ENCODE data around the gene MAP2.

MAP2 gene

DNA sequence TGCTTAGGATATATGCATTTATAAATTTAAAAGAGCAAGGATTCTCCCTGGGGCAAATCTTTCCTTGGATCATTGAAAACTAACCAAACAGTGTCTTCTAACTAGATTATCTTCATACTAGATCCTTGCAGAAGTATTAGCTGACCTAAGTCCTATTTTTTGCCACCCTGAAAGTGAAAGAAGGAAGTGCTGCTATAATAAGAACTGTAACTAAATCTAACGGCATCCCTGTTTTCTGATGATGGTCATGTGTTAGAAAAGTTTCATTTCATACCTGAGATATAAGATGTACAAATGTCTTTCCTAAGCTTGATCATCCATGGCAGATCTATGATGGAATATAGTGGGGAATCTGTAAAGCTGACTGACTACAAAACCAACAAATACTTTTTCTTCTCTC, 102.7 kb downstream of the MAP2 start:
- DNase-seq (ENCODE audit: insufficient read length, low spot score) (no peak), FAIRE-seq (peak; percentile 90)

DNA sequence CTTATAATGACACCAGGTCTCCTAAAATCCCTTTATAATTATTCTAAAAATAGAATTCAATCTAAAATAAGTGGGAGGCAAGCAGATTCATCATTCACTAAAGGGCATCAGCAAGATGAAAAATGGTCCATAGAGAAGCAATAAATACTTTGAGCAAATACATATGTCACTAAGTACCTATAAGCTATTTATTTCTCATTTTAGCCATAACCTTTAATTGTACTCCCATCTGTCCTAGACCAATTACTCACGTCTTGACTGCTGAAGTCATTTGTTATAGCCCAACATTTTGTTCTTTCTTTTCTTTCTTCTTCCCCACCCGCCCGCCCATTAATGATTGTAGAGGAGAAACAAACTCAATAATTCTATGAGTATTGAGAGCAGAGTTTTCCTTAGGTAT, 105.7 kb downstream of the MAP2 start:
- no peak for DNase-seq (ENCODE audit: insufficient read length, low spot score)

DNA sequence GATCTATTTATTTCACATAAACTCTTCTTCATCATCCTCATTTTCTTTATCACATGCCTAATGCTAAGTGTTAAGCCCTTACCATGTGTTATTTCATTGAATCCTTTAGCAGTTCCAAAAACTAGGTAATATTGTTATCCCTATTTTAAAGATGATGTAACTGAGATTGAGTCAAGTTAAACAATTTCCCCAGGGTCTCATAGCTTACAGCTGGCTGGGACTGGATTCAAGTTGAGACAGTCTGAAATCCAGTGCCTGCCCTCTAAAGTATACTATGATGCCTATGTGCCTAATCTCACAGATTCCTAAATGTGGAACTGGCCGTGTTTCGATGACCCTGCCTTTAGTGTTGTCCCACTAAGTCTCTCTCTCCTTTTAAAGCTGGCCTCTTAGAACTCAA, 108.5 kb downstream of the MAP2 start:
- no peak for FAIRE-seq
- DNase-seq (ENCODE audit: insufficient read length, low spot score), result no peak

More for the DNA sequence above, 105.7 kb downstream of the MAP2 start:
- no peak for FAIRE-seq

DNA sequence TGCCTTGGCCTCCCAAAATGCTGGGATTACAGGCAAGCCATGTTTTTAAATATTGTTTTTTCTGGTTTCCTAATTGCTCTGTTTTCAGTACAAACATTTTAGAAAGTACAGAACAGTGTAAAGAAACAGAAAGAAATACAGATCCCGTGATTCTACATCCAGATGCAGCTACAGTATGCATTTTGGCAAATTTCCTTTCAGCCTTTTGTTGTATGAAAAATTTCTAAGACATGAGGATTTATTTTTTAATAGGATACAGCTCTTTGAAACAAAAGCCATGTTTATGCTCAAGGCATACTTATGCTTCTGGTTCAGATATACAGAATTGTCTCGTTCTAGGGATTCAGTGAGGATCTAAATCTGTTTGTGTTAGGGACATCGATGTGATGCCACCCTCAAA, 109.5 kb downstream of the MAP2 start:
- no peak for FAIRE-seq
- DNase-seq (ENCODE audit: insufficient read length, low spot score), result no peak

DNA sequence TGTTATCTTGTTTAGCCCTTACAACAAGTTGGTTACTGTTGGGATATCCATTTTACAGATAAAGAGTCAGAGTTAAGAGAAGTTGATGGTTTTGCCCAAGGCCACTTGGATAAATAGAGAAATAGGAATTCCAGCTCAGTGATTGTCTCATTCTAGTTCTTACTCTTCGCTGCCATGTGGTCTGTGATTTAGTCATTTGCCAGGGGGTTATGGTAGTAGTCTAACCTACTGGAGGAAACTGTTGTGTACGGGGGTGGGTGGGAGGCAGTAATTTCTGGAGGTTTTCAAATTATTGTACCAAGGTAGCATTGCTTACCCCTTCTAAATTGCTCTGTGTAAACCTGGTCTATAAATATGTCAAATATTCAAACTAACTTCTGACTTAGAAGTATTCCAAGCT, 110.4 kb downstream of the MAP2 start:
- DNase-seq (ENCODE audit: insufficient read length, low spot score) (no peak), FAIRE-seq (peak; percentile 37)

DNA sequence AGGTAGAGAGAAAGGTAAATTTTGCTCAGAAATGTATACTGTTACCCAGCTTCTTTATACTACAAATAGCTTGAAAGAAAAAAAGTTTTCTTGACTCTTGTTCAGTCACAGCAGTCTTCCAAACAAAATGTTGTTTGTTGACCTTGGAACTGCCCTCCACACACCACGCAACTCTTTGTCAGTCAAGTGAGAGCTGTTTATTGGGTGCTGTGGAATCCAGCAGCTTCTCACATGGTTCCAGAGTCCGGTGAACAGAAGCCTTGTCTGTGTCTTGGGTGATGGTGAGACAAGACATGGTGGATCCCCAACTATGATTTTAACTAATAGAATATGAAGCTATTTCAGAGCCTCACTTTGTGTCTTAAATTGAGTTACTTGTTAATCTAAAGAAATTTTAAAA, 112.5 kb downstream of the MAP2 start:
- FAIRE-seq (no peak), DNase-seq (ENCODE audit: insufficient read length, low spot score) (no peak)

DNA sequence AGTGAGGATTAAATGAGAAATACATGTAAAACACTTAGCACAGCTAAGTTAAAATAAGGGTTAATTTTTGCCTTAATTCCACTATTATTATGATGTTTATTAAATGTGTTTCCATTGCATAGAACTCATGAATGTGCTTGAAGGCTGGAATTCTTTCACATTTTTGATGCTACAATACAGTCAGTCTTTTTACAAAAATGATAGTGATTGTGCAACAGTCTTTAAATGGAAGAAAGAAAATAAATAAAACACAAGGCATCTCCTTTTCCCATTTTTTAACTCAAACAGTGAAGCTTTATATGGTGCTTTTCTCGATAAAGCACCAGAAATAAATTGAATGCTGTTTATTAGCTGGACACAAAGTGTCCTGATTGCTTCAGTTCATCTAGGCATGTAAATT, 123.9 kb downstream of the MAP2 start:
- FAIRE-seq (no peak), DNase-seq (ENCODE audit: insufficient read length, low spot score) (no peak)

DNA sequence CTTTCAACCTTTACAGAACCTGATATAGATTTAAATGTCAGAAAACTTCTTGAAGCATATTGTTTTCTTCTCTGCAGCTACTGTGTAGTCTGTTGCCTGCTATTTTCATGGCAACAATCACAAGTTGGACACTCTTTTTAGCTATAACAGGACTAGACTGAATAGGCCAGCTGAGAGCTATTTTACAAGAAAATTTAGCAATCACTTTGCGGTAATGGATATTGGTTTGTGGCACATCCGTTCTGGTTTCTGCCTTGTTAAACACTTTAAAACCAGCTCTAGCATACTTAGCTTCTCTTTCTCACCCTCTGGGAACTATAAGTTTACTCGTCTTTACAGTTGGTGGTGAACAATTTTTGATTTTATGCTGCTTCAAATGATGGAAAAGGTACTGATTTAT, 125.7 kb downstream of the MAP2 start:
- no peak for DNase-seq (ENCODE audit: insufficient read length, low spot score)
- FAIRE-seq, result no peak

DNA sequence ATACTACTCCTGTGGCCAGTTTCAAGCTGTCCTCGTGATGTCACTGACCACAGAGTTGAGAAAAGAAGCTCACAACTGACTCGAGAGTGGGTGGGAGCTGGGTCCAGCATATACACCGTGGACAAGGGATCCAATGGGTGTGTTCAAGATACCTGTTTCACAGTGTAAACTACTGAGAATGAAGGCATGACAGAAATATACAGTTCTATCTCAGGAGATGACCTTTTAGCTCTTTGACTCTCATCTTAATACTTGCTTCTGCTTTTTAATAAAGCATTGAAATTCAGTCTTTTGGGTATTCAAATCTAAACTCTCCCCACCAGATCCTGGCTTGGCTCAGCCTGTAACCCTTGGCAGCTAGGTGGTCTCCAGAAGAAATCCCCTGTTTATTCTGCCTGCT, 130.1 kb downstream of the MAP2 start:
- DNase-seq (ENCODE audit: insufficient read length, low spot score) (no peak), FAIRE-seq (no peak)

DNA sequence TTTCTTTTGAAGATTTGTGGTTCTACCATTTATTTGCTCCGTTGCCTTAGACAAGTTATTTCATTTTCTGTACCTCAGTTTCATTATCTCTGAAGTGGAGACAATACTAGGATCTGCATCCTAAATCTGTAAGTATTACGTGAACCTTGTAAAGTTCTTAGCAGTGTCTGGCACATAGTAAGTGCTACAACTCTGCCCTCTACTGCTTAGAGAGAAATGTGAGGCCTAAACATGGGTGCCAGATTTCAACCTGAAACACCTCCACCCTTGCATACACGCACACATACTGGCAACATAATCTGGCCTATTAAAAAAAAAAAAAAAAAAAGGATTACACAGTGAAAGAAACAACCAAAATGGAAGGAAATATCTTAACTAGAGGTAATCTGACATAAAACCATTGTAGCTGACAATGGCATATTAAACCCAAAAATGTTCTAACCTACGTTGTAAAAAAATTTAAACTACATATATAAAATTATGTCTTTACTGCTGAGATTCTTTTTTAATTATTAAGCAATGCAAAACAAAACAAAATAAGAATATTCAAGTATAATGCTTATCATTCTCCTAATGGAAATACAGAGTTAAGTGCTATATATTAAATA, 132.6 kb downstream of the MAP2 start:
- peak; percentile 3 for DNase-seq (ENCODE audit: insufficient read length, low spot score)
- peak; percentile 18 for FAIRE-seq

DNA sequence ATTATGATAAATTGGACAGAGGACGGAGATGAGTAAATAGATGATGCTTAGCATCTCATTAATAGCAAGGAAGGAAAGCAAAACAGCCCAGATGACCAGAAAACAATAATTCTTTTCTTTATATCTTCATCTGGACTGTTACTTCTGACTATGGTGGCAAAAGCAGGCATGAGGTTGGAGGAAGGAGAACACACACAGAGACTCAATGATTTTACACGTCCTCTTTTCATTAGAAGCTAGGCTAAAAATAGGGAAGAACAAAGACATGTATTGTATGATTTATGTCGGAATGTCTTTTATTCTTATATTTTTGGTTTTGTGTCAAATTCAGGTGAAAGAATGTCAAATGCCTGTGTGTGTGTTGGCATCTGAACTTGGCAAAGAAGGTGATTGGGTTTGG, 137.1 kb downstream of the MAP2 start:
- FAIRE-seq (no peak), DNase-seq (ENCODE audit: insufficient read length, low spot score) (no peak)

DNA sequence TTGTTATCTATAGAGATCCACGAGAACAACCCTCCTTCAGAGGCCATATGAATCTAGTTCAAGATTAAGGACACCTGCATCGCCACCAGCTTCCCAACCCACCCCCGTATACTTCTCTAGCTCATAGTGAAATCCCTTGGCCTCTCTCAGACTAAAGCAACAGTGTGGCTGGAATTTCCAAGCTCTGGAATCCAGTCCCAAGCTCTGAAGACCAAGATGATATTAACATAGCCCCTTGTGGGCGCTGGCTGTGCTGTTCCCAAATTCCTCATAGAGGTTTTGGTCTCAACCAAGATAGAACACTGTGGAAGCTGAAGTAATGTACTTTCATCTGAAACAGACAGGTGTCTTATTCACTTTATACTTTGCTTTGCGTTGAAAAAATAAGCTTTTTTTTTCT, 139.6 kb downstream of the MAP2 start:
- DNase-seq (ENCODE audit: insufficient read length, low spot score), result no peak
- FAIRE-seq, result no peak

DNA sequence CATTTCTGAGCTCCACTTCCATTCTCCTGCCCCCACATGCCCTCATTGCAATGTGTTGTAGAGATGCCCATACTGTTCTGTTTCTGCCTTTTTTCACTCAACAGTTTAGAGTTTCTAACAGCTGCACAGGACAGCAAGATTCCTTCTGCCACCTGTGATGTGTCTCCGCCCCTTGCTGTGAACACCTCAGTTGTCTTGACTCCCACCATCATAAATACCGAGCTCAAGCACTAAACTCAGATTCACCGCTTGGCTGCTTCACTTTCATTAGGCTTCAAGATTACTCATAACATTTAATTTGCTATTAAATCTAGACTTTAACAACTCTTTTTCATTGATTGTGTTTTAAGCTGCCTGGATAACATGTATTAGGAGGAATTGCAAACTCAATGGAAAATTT, 141.0 kb downstream of the MAP2 start:
- no peak for FAIRE-seq
- DNase-seq (ENCODE audit: insufficient read length, low spot score), result no peak

DNA sequence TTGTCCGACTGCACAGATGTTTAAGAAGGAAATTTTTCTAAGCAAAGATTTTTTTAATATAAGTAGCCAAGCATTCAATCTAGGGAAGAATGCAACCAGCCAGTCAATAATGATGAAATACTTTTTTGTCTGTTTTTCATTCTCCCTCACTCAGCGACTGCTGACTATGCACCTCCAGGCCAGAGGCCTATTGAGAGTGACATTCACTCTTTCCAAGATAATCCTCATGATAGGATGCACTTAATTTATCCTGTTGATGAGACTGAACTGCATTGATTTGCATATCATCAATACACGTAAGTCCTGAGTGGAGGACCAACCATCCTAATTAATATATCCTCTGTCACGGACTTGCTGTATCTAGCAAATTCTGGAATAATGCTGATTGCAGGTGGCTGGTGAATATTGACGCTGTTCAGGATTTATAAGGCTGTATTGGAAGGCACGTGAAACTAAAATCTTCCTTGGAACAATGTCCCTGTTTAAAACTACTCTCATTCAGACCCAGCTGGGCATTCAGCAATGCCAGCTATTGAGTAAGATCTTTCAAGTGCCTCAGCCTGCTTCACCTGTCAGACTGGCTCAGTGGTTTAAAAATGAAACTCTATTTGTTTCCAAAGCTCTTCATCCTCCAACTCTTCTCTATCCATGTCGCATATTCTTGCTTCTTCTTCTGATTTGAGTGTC, 142.2 kb downstream of the MAP2 start:
- no peak for DNase-seq (ENCODE audit: insufficient read length, low spot score)
- FAIRE-seq, result no peak

DNA sequence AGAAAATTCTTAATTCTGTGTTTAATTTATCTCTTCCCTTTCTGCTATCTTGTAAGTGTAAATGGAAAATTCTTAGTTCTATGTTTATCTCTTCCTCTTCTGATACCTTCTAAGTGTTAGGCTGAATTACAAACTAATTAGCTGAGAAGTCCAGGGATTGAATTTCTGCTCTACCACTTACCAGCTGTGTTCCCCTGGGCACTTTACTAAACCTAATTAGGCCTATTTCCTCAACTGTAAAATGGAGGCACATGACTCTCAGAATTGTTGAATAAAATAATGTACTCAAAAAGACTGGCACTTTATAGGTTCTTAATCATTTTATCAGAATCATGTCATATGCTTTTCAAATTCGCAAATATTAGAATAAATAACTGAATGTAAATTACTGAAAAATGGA, 146.3 kb downstream of the MAP2 start:
- no peak for DNase-seq (ENCODE audit: insufficient read length, low spot score)
- no peak for FAIRE-seq

DNA sequence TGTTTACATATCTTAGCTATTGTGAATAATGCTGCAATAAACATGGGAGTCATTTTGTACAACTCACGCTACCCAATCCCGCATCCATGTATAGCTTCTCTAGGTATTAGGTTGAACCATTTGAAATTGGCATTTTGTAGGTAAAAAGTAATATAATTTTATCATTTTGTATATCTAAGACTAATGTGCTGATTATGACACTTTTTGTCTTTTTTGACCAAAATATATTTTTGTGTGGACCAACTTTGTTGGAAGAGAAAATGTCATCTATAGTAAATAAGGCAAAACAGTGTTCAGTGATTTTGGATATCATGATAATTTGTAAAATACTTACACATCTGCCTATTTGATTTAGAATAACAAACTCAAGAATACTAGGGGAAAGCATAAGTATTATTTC, 150.7 kb downstream of the MAP2 start:
- DNase-seq (ENCODE audit: insufficient read length, low spot score), result no peak
- FAIRE-seq, result no peak

DNA sequence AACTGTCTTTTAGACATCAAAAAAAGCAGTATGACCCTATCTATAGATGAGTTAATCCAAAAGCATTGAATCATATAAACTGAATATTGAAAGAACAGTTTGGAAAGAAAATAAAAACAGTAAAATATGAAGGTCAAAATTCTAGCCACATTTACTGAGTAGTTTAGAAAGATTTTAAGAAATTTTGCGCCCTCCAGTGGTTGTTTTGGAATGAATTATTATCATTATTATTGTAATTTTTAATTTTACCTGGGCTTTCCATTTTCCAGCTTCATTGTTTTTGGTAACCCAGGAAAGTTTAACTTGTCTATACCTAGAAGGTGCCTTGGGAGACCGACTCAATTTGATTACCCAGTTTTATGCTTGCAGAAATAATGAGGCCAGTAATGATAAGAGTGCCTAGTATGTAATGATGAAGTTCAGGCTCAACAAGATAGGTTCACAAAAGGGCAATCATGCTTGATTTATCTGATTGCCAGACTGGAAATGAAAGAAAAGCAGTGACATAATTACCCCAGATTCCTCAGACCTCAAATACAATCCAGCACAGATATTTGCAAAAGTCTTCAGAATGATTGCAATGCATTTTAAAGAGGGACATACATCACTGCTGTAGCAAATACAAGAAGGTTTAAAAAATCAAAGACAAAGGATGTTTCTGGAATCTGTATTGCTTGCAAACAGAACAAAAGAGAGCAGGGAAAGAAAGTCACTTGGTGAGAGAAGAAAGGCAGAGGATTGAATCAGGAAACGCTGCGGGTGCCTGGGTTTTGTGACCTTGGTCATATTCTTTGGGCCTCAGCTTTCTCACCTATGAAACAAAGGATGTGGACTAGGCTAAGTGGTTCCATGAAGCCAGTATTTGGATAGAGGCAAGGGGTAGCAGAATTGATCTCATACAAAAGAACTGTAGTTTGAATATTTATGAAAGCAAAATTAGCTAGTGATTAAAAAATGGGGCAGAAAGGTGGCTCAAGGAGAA, 153.8 kb downstream of the MAP2 start:
- FAIRE-seq (no peak), DNase-seq (ENCODE audit: insufficient read length, low spot score) (no peak)

DNA sequence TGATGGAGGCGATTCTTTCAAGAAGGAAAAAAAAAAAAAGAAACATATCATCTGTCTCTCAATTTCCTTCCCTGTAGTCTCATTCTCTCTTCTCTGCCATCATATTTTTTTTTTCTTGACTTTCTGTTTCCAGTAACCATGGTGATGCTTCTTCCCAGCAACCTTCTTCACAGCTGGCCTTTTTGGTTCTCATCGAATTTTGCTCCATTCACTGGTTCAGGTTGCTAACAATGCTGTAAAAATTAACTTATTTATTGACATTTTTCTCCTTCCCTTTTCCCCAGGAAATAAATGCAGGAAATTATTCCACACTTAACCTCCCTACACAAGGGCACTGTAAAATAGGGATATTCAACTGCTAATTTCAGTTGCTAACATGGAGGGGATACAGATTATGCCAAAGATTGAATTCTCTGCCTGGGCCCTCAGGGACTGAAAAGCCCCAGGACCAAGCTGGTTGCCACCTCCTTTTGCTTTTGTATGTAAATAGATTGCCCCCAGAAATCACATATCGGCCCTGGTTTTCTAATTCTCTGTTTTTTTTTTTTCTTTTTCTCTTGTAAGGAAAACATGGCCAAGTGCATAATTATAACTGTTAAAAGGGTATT, 154.7 kb downstream of the MAP2 start:
- FAIRE-seq, result no peak
- no peak for DNase-seq (ENCODE audit: insufficient read length, low spot score)

DNA sequence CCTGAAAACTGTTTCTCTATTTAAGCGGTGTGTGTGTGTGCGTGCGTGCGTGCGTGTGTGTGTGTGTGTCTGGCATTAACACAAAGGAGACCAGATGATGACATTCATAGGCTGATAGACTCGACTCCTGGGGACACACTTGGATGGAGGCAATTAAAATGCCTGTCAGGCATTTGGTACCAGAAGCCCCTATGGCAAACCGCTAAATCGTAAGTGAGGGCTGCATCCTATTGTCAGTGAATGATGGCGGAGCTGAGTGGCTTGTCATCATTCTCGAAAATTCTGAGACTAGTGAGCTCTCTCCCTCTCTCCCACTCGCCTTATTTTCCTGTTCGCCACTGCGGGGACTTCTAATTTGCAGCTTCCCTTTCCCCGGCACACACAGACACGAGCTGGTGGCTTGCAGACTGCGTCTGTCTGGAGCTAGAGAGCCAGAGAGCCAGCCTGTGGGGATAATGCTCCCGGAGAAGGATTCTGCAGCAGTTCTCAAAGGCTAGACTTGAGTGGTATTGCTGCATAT, 155.4 kb downstream of the MAP2 start:
- FAIRE-seq (no peak), DNase-seq (ENCODE audit: insufficient read length, low spot score) (no peak)

DNA sequence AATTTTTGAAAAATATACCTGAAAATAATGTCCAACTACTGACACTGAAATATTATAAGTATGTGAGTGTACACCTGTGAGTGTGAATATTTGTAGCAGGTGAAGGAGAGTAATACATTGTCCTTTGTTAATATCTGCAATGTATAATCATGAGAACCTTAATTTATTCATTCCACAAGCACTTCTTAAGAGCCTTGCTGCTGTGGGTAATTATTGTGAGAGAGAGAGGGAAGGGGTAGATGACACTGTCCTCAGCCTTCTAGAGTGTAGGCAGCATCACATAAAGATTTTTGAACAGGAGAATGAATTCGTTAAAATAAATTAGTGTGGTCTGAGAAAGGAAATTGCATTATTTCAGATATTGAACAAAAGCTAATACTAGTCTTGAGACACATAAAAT, 157.2 kb downstream of the MAP2 start:
- no peak for FAIRE-seq

DNA sequence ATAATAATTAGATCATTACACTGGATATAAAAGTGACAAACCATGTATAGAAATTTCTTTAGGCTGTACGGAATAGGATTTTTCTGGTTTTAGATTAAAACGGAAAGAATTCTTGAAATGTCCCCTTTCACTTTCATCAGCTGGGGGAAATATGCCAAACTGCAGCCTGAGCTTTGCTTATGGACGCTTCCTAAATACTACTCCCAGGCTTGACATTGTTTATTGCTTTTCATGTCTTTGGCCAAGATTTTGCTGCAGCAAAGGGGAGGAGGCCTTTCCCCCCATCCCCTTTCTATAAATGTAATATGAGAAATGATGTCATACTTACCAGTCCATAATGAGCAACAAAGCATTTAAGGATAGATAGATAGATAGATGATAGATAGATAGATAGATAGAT, 158.4 kb downstream of the MAP2 start:
- FAIRE-seq (no peak), DNase-seq (ENCODE audit: insufficient read length, low spot score) (no peak)

More for the DNA sequence above, 157.2 kb downstream of the MAP2 start:
- no peak for DNase-seq (ENCODE audit: insufficient read length, low spot score)
